ENCODE results near the gene ANXA11. TPM values are rescaled to one million over a fixed set of nuclear protein-coding genes. Genes with fewer than 3 reads are reported as not detected.
"Not testable (repeated sequence)": the region's sequence is repeated elsewhere in the genome, so short reads cannot be mapped to it uniquely, and the experiment has no call there.

ANXA11 gene
- total RNA-seq, 1 experiment from 2014 or later = 56.0 TPM

- not testable (repeated sequence) for H3K9me2 ChIP-seq (replicated peaks; ENCODE audit: insufficient read depth, low read length); H3K4me1 ChIP-seq (ENCODE audit: low read length); H3K4me3 ChIP-seq (ENCODE audit: low read length); H3K27ac ChIP-seq (ENCODE audit: low read length); H3K79me2 ChIP-seq (ENCODE audit: low read length); H3K36me3 ChIP-seq (ENCODE audit: insufficient read depth, low read length); DNase-seq; H3K9ac ChIP-seq (ENCODE audit: low read length); H3K9me3 ChIP-seq (ENCODE audit: low read length); H4K20me1 ChIP-seq (ENCODE audit: insufficient read depth, low read depth, low read length); H3K27me3 ChIP-seq (ENCODE audit: low read length); H3K4me2 ChIP-seq (ENCODE audit: low read depth, low read length, poor library complexity, severe bottlenecking); H2AFZ ChIP-seq (ENCODE audit: low read length)
These were observed 42.3 kb upstream of the ANXA11 start for GRCh38 chr10:80247611-80248010.

GRCh38 chr10:80244371-80244770 is 39.0 kb upstream of the ANXA11 start:
- not testable (repeated sequence) for H2AFZ ChIP-seq (ENCODE audit: low read length); H3K27ac ChIP-seq (ENCODE audit: low read length); H3K79me2 ChIP-seq (ENCODE audit: low read length); H3K9me3 ChIP-seq (ENCODE audit: low read length); H3K4me3 ChIP-seq (ENCODE audit: low read length); H3K9ac ChIP-seq (ENCODE audit: low read length); H3K4me2 ChIP-seq (ENCODE audit: low read depth, low read length, poor library complexity, severe bottlenecking); H3K4me1 ChIP-seq (ENCODE audit: low read length); H4K20me1 ChIP-seq (ENCODE audit: insufficient read depth, low read depth, low read length); H3K9me2 ChIP-seq (replicated peaks; ENCODE audit: insufficient read depth, low read length); DNase-seq; H3K36me3 ChIP-seq (ENCODE audit: insufficient read depth, low read length); H3K27me3 ChIP-seq (ENCODE audit: low read length)

GRCh38 chr10:80242341-80242740 is 37.0 kb upstream of the ANXA11 start:
- not testable (repeated sequence) for H3K9me2 ChIP-seq (replicated peaks; ENCODE audit: insufficient read depth, low read length); H3K4me2 ChIP-seq (ENCODE audit: low read depth, low read length, poor library complexity, severe bottlenecking); H3K9me3 ChIP-seq (ENCODE audit: low read length); H3K4me1 ChIP-seq (ENCODE audit: low read length); DNase-seq; H4K20me1 ChIP-seq (ENCODE audit: insufficient read depth, low read depth, low read length); H3K4me3 ChIP-seq (ENCODE audit: low read length); H2AFZ ChIP-seq (ENCODE audit: low read length); H3K27me3 ChIP-seq (ENCODE audit: low read length); H3K36me3 ChIP-seq (ENCODE audit: insufficient read depth, low read length); H3K79me2 ChIP-seq (ENCODE audit: low read length); H3K27ac ChIP-seq (ENCODE audit: low read length); H3K9ac ChIP-seq (ENCODE audit: low read length)

GRCh38 chr10:80236457-80236856 is 31.1 kb upstream of the ANXA11 start:
- H3K9me3 ChIP-seq (ENCODE audit: low read length); H3K36me3 ChIP-seq (ENCODE audit: insufficient read depth, low read length); DNase-seq; H3K4me3 ChIP-seq (ENCODE audit: low read length); H3K9me2 ChIP-seq (replicated peaks; ENCODE audit: insufficient read depth, low read length); H2AFZ ChIP-seq (ENCODE audit: low read length); H3K4me2 ChIP-seq (ENCODE audit: low read depth, low read length, poor library complexity, severe bottlenecking); H3K79me2 ChIP-seq (ENCODE audit: low read length); H3K4me1 ChIP-seq (ENCODE audit: low read length); H3K27ac ChIP-seq (ENCODE audit: low read length); H3K27me3 ChIP-seq (ENCODE audit: low read length); H4K20me1 ChIP-seq (ENCODE audit: insufficient read depth, low read depth, low read length); H3K9ac ChIP-seq (ENCODE audit: low read length): not testable (repeated sequence)

GRCh38 chr10:80234331-80235235 is 29.2 kb upstream of the ANXA11 start:
- not testable (repeated sequence) for H3K36me3 ChIP-seq (ENCODE audit: insufficient read depth, low read length); H3K9me3 ChIP-seq (ENCODE audit: low read length); H3K4me1 ChIP-seq (ENCODE audit: low read length); H3K4me2 ChIP-seq (ENCODE audit: low read depth, low read length, poor library complexity, severe bottlenecking); DNase-seq; H3K4me3 ChIP-seq (ENCODE audit: low read length); H3K9ac ChIP-seq (ENCODE audit: low read length); H3K9me2 ChIP-seq (replicated peaks; ENCODE audit: insufficient read depth, low read length); H3K27me3 ChIP-seq (ENCODE audit: low read length); H2AFZ ChIP-seq (ENCODE audit: low read length); H3K27ac ChIP-seq (ENCODE audit: low read length); H4K20me1 ChIP-seq (ENCODE audit: insufficient read depth, low read depth, low read length); H3K79me2 ChIP-seq (ENCODE audit: low read length)

- H4K20me1 ChIP-seq (ENCODE audit: insufficient read depth, low read depth, low read length); H3K79me2 ChIP-seq (ENCODE audit: low read length); H3K9ac ChIP-seq (ENCODE audit: low read length); H3K9me3 ChIP-seq (ENCODE audit: low read length); H3K4me1 ChIP-seq (ENCODE audit: low read length); H3K4me2 ChIP-seq (ENCODE audit: low read depth, low read length, poor library complexity, severe bottlenecking); H3K27me3 ChIP-seq (ENCODE audit: low read length); H3K36me3 ChIP-seq (ENCODE audit: insufficient read depth, low read length); H3K4me3 ChIP-seq (ENCODE audit: low read length); DNase-seq; H3K9me2 ChIP-seq (replicated peaks; ENCODE audit: insufficient read depth, low read length); H3K27ac ChIP-seq (ENCODE audit: low read length); H2AFZ ChIP-seq (ENCODE audit: low read length): not testable (repeated sequence)
These were observed 28.5 kb upstream of the ANXA11 start for GRCh38 chr10:80233871-80234270.

GRCh38 chr10:80226723-80227122 is 21.4 kb upstream of the ANXA11 start:
- H3K4me2 ChIP-seq (ENCODE audit: low read depth, low read length, poor library complexity, severe bottlenecking); H3K4me3 ChIP-seq (ENCODE audit: low read length); H3K4me1 ChIP-seq (ENCODE audit: low read length); H3K79me2 ChIP-seq (ENCODE audit: low read length); H3K27me3 ChIP-seq (ENCODE audit: low read length); H3K36me3 ChIP-seq (ENCODE audit: insufficient read depth, low read length); H3K9me3 ChIP-seq (ENCODE audit: low read length); H3K27ac ChIP-seq (ENCODE audit: low read length); H3K9me2 ChIP-seq (replicated peaks; ENCODE audit: insufficient read depth, low read length); DNase-seq; H2AFZ ChIP-seq (ENCODE audit: low read length); H3K9ac ChIP-seq (ENCODE audit: low read length); H4K20me1 ChIP-seq (ENCODE audit: insufficient read depth, low read depth, low read length): not testable (repeated sequence)

GRCh38 chr10:80223031-80223419 is 17.7 kb upstream of the ANXA11 start:
- H3K9ac ChIP-seq (ENCODE audit: low read length); H3K27ac ChIP-seq (ENCODE audit: low read length); H3K4me2 ChIP-seq (ENCODE audit: low read depth, low read length, poor library complexity, severe bottlenecking); H3K4me3 ChIP-seq (ENCODE audit: low read length); H3K9me3 ChIP-seq (ENCODE audit: low read length); H3K36me3 ChIP-seq (ENCODE audit: insufficient read depth, low read length); H3K9me2 ChIP-seq (replicated peaks; ENCODE audit: insufficient read depth, low read length); H4K20me1 ChIP-seq (ENCODE audit: insufficient read depth, low read depth, low read length); H3K79me2 ChIP-seq (ENCODE audit: low read length); H3K4me1 ChIP-seq (ENCODE audit: low read length); DNase-seq; H3K27me3 ChIP-seq (ENCODE audit: low read length); H2AFZ ChIP-seq (ENCODE audit: low read length): not testable (repeated sequence)

GRCh38 chr10:80218878-80219277 is 13.5 kb upstream of the ANXA11 start:
- H3K4me2 ChIP-seq (ENCODE audit: low read depth, low read length, poor library complexity, severe bottlenecking); H3K4me1 ChIP-seq (ENCODE audit: low read length); H3K9ac ChIP-seq (ENCODE audit: low read length); H2AFZ ChIP-seq (ENCODE audit: low read length); H3K9me2 ChIP-seq (replicated peaks; ENCODE audit: insufficient read depth, low read length); H4K20me1 ChIP-seq (ENCODE audit: insufficient read depth, low read depth, low read length); H3K79me2 ChIP-seq (ENCODE audit: low read length); H3K27me3 ChIP-seq (ENCODE audit: low read length); H3K27ac ChIP-seq (ENCODE audit: low read length); H3K9me3 ChIP-seq (ENCODE audit: low read length); DNase-seq; H3K4me3 ChIP-seq (ENCODE audit: low read length); H3K36me3 ChIP-seq (ENCODE audit: insufficient read depth, low read length): not testable (repeated sequence)

Measured in Karpas-422 (cell line).